ENCODE data around the gene GABARAP.

DNA sequence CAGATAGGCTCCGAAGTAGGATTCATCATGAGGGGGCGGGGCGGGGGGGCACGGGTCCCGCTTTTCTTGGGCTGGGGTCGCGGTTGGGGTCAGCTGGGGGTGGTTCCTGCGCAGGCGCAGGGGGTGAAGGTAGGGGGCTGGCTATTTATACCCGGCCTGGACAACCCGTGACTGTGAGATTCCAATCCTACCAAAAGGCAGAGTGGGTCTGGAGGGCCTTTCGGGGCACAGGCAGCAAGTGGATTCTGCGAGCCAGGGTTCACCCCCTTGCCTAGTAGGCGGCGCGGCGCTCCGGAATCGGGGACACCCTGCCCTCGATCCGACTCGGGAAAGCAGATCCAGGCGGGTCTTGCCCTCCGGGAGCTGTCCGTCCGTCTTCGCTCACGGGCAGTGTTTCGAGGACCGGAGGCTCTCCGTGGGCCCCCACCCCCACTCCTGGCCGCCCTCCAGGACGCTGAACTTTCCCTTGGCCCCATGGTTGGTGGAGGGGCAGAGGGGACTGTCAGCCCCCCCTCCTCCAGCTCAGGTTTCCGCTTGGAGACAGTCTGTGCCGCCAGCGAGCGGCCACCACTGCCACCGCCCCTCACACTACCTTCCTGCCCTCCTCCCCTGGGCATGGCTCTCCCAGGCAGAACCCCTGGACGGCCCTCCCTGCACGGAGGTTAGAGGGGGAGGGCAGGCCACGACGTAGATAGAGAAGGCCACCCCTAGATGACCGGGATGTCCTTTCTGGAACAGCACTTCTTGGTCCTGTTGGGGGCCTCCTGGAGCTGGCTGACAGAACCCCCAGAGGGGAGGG lies 39.9 kb upstream of the GABARAP start:
- TF ChIP-seq, protein P1, sequence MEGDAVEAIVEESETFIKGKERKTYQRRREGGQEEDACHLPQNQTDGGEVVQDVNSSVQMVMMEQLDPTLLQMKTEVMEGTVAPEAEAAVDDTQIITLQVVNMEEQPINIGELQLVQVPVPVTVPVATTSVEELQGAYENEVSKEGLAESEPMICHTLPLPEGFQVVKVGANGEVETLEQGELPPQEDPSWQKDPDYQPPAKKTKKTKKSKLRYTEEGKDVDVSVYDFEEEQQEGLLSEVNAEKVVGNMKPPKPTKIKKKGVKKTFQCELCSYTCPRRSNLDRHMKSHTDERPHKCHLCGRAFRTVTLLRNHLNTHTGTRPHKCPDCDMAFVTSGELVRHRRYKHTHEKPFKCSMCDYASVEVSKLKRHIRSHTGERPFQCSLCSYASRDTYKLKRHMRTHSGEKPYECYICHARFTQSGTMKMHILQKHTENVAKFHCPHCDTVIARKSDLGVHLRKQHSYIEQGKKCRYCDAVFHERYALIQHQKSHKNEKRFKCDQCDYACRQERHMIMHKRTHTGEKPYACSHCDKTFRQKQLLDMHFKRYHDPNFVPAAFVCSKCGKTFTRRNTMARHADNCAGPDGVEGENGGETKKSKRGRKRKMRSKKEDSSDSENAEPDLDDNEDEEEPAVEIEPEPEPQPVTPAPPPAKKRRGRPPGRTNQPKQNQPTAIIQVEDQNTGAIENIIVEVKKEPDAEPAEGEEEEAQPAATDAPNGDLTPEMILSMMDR (conservative IDR thresholded peaks at IDR 0.05 in 1 of 2, IDR thresholded peaks at IDR 0.05 in 1 of 2; ENCODE audit: low read depth in 1 of 2, low read length in 2 of 2), result no peak
- TF ChIP-seq EZH2 (IDR thresholded peaks at IDR 0.05; ENCODE audit: low read length, missing control alignments), result peak; percentile 74

Data from fibroblast of lung (primary cell).